Rectal smooth muscle tissue (tissue), 1 donor: Measurements from ENCODE around the gene TSPO.
A peak's percentile ranks its signal among the peaks of the same experiment; 100 is the strongest.
"Not testable (repeated sequence)": the region's sequence is repeated elsewhere in the genome, so short reads cannot be mapped to it uniquely, and the experiment has no call there.

Experiments used
- H3K27ac ChIP-seq: one replicate; pipeline ENCODE4 v1.7.0; 2013; ENCODE audit warnings: low read depth, low read length, inconsistent platforms
- H3K27me3 ChIP-seq: one replicate; pipeline ENCODE4 v1.7.0; 2013; ENCODE audit warnings: low read length; ENCODE audit not compliant: control insufficient read depth, insufficient read depth
- H3K36me3 ChIP-seq: one replicate; pipeline ENCODE4 v1.7.0; 2013; ENCODE audit warnings: low read length; ENCODE audit not compliant: control insufficient read depth, insufficient read depth
- H3K4me1 ChIP-seq: one replicate; pipeline ENCODE4 v1.7.0; 2013; ENCODE audit warnings: low read length; ENCODE audit not compliant: control insufficient read depth, insufficient read depth
- H3K4me3 ChIP-seq: one replicate; pipeline ENCODE4 v1.7.0; 2013; ENCODE audit warnings: low read length
- H3K9ac ChIP-seq: one replicate; pipeline ENCODE4 v1.7.0; 2013; ENCODE audit warnings: low read length

TSPO gene

DNA sequence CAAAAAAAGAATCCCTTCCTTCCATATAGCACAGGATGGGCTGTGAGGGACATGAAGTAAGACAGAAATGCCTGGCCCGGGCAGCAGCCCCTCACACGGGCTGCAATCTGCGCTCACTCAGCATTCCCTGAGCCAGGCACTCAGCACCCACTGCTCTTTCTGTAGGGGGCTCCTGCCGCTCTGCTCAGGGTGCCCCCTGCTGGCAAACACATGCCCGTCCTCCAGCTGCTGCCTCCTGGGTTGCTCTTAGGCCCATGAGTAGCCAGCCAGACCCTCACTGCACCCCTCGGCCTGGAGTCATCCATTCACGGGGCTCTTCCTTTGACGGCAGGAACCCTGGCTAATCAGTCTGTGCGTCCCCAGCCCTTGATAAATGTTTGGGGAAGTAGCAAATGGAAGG is 15.1 kb upstream of the TSPO start:
- Histone ChIP-seq H3K4me1 (no peaks in the 10 kb centered on the region), H3K4me3 (no peak overlapping the region), H3K9ac (no peak overlapping the region), H3K27me3 (no peaks in the 10 kb centered on the region), H3K36me3 (peaks cover 18% of the 10 kb centered on the region), H3K27ac (no peak overlapping the region)

DNA sequence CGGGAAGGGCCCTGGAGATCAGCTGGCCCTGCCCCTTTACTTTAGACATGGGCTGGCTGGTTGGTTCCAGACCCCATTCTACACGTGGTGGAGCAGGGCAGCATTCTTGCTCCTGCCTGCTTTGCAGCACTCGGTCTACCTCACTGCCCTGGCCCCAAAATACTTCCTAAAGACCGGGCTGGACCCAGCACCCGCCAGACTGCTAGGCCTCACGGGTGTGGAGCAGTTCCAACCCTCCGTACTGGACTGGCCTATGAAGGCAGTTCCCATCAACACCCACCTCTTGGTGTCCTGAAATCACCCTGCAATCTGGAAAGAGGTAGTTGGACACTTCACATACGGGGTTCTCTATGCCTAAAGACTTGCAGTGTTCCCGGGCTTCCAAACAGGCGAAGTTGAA is 14.6 kb upstream of the TSPO start:
- Histone ChIP-seq H3K27me3 (no peaks in the 10 kb centered on the region), H3K4me3 (no peak overlapping the region), H3K27ac (no peak overlapping the region), H3K9ac (no peak overlapping the region), H3K4me1 (no peaks in the 10 kb centered on the region), H3K36me3 (peaks cover 18% of the 10 kb centered on the region)

DNA sequence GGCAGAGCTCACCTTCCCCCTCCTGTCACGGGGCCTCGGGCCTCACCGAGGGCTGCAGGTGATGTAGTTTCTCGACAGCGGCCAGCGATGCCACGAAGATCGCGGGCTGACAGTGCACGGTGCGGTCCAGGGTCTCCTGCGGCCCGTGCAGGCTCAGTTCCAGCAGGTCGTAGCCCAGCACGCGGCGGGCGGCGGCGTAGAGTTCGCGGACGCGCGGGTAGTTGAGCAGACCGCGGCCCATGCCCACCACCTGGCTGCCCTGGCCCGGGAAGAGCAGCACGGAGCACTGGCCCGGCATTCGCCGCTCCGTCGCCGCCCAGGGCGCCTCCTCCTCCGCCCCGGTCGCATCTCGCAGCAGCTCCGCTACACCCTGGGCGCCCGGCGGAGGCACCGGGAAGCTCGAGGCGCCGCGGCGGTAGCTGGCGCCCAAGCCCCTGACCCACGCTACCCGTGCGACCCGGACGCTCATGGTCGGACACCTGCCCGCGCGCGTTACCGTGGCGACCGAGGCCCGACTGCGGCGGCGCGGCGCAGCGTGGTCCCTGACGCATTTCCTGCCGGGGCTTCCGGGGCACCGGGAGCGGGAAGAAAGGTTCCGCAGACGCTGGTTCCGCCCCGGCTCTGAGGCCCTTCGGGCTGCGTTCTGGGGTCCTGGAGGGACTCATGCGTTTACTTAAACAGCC is 8.3 kb upstream of the TSPO start, which contains the start of gene MCAT:
MCAT (minus strand) TSS at position 519 of the 683 bp plus-strand sequence; CDS start at position 469, 50 bp downstream.
- Histone ChIP-seq H3K4me1 (peaks cover 3% of the 10 kb centered on the region), H3K36me3 (no peaks in the 10 kb centered on the region), H3K4me3 (peak within 1 kb of the TSS; percentile 90), H3K9ac (peak within 1 kb of the TSS; percentile 65), H3K27me3 (no peaks in the 10 kb centered on the region), H3K27ac (peak within 1 kb of the TSS; percentile 77)

DNA sequence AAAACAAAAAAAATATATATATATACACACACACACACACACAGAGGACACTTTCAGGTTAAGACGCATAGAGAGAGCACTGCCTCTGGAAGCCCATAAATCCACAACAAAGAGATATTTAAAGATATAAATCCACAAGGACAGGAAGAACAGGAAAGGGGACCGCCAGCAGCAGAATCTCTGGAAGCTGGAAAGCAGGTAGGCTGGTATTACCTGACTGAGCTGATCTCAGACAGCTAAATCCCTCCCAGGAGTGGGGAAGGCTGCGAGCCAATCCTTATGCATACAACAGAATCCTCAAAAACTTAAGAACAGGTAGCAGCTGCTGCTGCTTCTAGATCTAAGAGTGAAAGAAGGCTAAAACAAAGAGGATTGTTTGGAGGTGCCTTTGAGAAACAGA is 6.4 kb upstream of the TSPO start:
- Histone ChIP-seq H3K4me3 (no peak overlapping the region), H3K4me1 (peaks cover 3% of the 10 kb centered on the region), H3K36me3 (no peaks in the 10 kb centered on the region), H3K27me3 (no peaks in the 10 kb centered on the region), H3K27ac (no peak overlapping the region), H3K9ac (no peak overlapping the region)

DNA sequence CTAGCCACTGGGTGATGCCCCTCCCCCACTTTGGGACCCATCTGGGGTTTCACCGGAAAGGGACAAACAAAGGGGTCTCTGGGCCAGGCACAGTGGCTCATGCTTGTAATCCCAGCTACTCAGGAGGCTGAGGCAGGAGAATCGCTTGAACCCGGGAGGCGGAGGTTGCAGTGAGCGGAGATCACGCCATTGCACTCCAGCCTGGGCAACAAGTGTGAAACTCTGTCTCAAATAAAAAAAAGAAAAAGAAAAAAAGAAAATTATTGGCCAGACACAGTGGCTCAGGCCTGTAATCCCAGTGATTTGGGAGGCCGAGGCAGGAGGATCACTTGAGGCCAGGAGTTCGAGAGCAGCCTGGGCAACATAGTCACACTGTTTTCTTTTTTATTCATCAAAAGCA is 6.0 kb upstream of the TSPO start:
- not testable (repeated sequence) for H3K27ac ChIP-seq, H3K4me3 ChIP-seq, H3K4me1 ChIP-seq, H3K9ac ChIP-seq, H3K27me3 ChIP-seq, H3K36me3 ChIP-seq

DNA sequence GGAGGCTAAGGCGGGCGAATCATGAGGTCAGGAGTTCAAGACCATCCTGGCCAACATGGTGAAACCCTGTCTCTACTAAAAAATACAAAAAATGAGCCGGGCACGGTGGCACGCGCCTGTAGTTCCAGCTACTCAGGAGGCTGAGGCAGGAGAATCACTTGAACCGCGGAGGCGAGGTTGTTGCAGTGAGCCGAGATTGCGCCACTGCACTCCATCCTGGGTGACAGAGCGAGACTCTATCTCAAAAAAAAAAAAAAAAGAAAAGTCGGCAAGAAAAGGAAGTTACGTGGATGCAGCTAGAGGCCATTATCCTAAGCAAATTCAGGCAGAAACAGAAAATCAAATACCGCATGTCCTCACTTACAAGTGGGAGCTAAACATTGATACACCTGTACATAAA is 5.0 kb upstream of the TSPO start:
- H3K4me3 ChIP-seq, H3K27me3 ChIP-seq, H3K36me3 ChIP-seq, H3K4me1 ChIP-seq, H3K27ac ChIP-seq, H3K9ac ChIP-seq: not testable (repeated sequence)

DNA sequence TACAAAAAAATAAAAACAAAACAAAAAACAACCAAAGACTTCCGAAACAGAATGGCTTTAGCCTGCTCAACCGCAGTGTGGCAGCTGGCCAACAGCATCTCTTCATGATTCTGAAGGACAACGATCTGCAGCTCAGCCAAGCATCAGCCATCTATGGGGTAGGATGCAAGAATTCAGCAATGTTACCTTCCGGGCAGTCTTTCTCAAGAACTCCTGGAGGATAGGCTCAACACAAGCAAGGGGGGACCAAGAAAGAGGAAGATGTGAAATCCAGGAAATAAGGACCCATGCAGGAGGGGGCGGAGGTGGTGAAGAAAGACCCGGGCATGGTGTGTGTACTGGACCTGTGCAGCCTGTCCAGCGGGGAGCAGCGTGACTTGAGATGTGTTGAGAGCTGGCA is 3.5 kb upstream of the TSPO start:
- Histone ChIP-seq H3K4me1 (peaks cover 13% of the 10 kb centered on the region), H3K36me3 (no peaks in the 10 kb centered on the region), H3K4me3 (no peak overlapping the region), H3K27me3 (no peaks in the 10 kb centered on the region), H3K27ac (no peak overlapping the region), H3K9ac (no peak overlapping the region)

DNA sequence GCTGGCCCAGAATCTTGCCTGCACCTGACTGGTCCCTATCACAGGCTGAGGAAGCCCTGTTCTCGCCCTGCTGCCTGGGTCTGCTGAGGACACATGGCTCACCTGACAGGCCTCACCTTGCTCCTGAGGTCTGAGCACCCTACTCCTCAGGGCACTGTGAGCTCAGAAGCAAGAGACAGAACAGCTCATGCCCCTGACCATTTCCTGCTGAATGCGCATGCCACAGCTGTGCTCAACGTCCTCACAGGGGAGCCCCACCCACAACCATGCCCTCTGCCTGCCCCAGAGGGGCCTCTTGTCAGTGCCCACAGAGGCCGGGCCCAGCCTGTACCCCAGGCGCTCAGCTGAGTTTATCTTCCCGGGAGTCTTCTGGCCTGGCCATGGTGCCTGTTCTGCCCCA is 2.8 kb upstream of the TSPO start:
- no peak overlapping the region for H3K27ac ChIP-seq
- H3K9ac ChIP-seq = no peak overlapping the region
- peaks cover 12% of the 10 kb centered on the region for H3K4me1 ChIP-seq
- no peaks in the 10 kb centered on the region for H3K27me3 ChIP-seq
- H3K4me3 ChIP-seq = no peak overlapping the region
- H3K36me3 ChIP-seq = no peaks in the 10 kb centered on the region

DNA sequence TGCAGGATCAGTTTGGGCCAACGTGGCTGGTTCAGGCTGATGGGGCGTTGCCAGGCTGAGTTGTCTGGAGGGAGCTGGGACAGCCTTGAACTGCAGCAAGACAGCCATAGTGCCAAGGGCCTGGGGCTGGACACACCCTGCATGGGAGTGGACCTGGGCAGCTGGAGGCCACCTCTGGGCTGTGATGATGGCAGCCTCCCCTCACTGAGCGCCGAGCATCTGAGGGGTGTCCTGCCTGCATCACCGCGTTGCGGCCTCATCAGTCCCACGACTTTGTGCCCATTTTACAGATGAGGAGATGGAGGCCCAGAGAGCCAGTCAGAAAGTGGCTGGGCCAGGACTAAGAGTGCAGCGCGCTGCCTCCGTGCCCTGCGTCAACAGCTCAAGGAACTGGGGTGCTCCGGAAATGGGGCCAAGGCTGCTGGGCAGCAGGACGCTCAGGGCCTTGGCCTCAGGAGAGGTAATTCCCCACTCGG is 590 bp upstream of the TSPO start:
- Histone ChIP-seq H3K27me3 (no peaks in the 10 kb centered on the region), H3K27ac (peak overlapping the region; percentile 34), H3K4me1 (peaks cover 12% of the 10 kb centered on the region), H3K9ac (no peak overlapping the region), H3K36me3 (no peaks in the 10 kb centered on the region), H3K4me3 (peak overlapping the region; percentile 77)

DNA sequence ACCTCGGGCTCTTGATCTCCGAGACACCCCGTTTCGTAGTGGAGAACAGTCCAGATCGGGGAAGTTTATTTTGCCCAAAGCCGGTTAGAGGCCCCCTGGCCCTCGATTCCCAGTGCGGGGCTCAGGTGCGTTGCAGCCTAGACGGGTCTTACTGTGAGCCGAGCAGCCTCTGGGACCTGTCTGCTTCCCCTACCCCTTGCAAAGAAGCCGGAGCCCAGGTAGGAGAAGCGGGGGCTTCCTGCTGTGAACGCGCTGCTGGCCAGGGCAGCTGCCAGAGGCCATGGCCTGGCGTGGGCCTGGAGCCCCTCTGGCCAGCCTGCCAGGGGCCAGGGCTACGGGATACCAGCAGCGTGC is 621 bp downstream of the TSPO start:
- H3K4me3 ChIP-seq = peak overlapping the region; percentile 77
- H3K27me3 ChIP-seq = no peaks in the 10 kb centered on the region
- peak overlapping the region; percentile 80 for H3K9ac ChIP-seq
- peaks cover 12% of the 10 kb centered on the region for H3K4me1 ChIP-seq
- H3K27ac ChIP-seq = peak overlapping the region; percentile 69
- no peaks in the 10 kb centered on the region for H3K36me3 ChIP-seq

DNA sequence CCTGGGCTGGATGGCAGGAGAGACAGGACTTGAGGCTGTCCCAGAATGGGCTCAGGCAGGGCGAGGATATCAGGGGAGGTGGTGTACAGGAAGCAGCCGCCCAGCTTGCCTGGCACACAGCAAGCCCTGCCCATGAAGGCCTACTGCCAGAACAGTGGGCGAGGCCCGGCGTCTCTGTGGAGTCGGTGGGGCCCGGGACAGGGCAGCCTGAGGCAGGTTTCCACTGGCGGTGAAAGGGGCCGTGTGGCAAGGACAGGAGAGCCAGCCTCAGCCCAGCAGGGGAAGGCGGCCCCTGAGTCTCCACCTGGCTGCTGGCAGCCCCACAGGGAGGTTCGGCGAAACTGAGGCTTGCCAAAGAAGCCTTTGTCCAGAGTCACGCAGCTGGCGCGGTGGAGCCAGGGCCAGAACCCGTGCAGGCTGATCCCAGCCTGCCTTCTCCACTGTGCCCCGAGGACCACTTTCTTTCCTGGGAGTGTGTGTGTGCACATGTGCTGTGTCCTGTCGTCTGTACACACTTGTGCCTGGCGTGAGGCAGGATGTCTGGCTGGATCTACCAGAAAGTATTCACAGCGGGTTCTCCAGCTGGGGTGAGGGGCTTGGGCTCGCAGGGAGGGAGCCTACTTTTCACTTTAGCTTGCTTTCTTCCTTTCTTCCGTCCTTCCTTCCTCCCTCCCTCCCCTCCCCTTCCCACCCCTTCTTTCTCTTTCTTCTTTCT is 1.2 kb downstream of the TSPO start:
- Histone ChIP-seq H3K27me3 (no peaks in the 10 kb centered on the region), H3K27ac (peak overlapping the region; percentile 69), H3K36me3 (no peaks in the 10 kb centered on the region), H3K4me3 (peak overlapping the region; percentile 77), H3K9ac (peak overlapping the region; percentile 80), H3K4me1 (peaks cover 12% of the 10 kb centered on the region)

DNA sequence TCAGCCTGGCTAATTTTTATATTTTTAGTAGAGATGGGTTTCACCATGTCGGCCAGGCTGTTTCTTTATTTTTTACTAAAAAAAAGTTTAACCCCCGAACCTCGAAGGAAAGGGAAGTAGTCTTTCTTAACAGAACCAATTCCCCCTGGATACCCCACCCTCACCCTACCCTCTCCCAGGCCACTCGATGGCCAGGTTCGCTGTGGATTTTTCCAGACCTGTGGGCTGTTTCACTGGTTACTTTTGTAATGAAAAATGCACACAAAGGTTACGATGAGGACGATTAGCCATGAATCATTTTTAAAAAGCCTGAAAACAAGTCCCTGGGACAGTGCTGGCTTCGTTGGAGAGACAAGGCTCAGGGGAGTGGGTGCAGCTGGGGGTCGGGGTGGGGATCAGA is 2.5 kb downstream of the TSPO start:
- H3K36me3 ChIP-seq = no peaks in the 10 kb centered on the region
- H3K4me3 ChIP-seq = no peak overlapping the region
- no peak overlapping the region for H3K27ac ChIP-seq
- no peak overlapping the region for H3K9ac ChIP-seq
- peaks cover 12% of the 10 kb centered on the region for H3K4me1 ChIP-seq
- no peaks in the 10 kb centered on the region for H3K27me3 ChIP-seq
